ENCODE data around the gene TAGLN. TPM values are rescaled to one million over a fixed set of nuclear protein-coding genes. Genes with fewer than 3 reads are reported as not detected.

Gene TAGLN
- total and polyA plus RNA-seq, 9 of the 15 experiments (the other 6 are each of a cell fraction or from before 2014, with no cell fraction given): 0.21 to 4.9 (median 1.1) TPM

DNA sequence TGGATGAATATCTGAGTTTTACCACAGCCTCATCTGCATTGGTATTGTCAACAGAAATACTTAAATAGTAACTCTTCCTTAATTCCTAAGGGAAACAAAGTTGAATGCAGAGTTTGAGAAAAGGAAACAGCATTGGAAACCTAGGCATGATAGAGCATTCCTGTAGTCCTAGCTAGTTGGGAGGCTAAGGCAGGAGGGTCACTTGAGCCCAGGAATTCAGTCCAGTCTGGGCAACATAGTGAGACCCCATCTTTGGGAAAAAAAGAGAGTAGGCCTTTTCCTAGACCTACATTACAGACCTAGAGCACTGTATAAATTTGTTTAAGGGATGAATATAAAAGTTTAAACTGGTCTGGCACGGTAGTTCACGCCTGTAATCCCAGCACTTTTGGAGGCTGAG is 41.7 kb upstream of the TAGLN start:
- in situ Hi-C loops (cut with MboI): no loop called here
- no peak for ATAC-seq
- peaks cover 89% of the 10 kb centered on the region for H3K79me2 ChIP-seq (ENCODE audit: control insufficient read depth, insufficient read depth, low read length)
- ChIA-PET POLR2A (interaction anchor here (0.7 to 1.8 kb wide), 7 partner anchors 9 to 322 kb away, joined by 3 to 8 read pairs (median 6); partner anchors contain the start of gene PAFAH1B2), CTCF (ENCODE audit: low intra/inter-chr PET ratio) (no interaction called here)
- H4K20me1 ChIP-seq (replicated peaks; ENCODE audit: control insufficient read depth, insufficient read depth, low read length): peaks cover 3% of the 10 kb centered on the region; the same call in 1 of the 2 replicates
- peaks cover 6 to 7% of the 10 kb centered on the region in 2 experiments; a peak in 4 of 5 replicates for H3K4me1 ChIP-seq (replicated peaks in 1 of 2; ENCODE audit: control insufficient read depth in 2 of 2, insufficient read depth in 2 of 2, low read length in 2 of 2)
- no peak overlapping the region for H3K27ac ChIP-seq (ENCODE audit: extremely low read depth, low read depth, low read length)
- no peaks in the 10 kb centered on the region for H3K27me3 ChIP-seq (ENCODE audit: control insufficient read depth in 2 of 2, insufficient read depth in 2 of 2, low read length in 2 of 2)
- 81% methylated on average over 2 of the region's 2 CpGs for WGBS (ENCODE audit: insufficient coverage, low coverage, missing lambda C conversion rate)
- no peak for FAIRE-seq
- no peaks in the 10 kb centered on the region for H3K9me1 ChIP-seq (ENCODE audit: control insufficient read depth, insufficient read depth, low read length)
- TF ChIP-seq ZNF121 (CRISPR knock-in tag; conservative IDR thresholded peaks at IDR 0.05): peak; percentile 64
- no peak for TF ChIP-seq CBX3 (IDR thresholded peaks at IDR 0.05; ENCODE audit: borderline replicate concordance in 1 of 2, low read length in 2 of 2)
- no peaks in the 10 kb centered on the region for H3K9me3 ChIP-seq (replicated peaks; ENCODE audit: control insufficient read depth, insufficient read depth, low read depth, low read length)
- H2AFZ ChIP-seq (ENCODE audit: low read depth, low read length): no peak overlapping the region
- no TSS peak for BruUV-seq (replicated peaks)
- H3K36me3 ChIP-seq (ENCODE audit: control insufficient read depth, insufficient read depth, low read length): peaks cover 81% of the 10 kb centered on the region
- intact Hi-C loops (cut with micrococcal nuclease): no loop called here
- no peak overlapping the region for H3K4me3 ChIP-seq
- H3K9ac ChIP-seq (ENCODE audit: insufficient read depth in 1 of 2, low read depth in 2 of 2, low read length in 2 of 2): no peak overlapping the region
- H3K4me2 ChIP-seq (ENCODE audit: insufficient read depth, low read length): no peak overlapping the region
- no peak for DNase-seq (ENCODE audit: extremely low read depth in 1 of 4, low spot score in 3 of 4)

DNA sequence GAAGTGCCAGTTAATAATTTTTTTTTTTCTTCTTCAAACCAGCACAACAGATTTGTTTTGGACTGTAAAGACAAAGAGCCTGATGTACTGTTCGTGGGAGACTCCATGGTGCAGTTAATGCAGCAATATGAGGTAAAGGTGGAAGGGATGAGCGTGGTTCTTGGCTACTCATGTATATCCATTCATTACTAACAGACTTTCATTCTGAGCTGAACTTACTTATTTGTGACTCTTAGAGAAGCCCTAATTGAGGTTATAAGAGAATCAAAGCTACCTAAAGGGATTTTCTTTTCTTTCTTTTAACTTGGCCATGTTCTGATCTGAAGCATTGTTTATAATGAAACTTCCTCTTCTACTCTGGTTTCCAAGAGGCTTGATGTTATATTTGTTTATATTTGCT is 39.3 kb upstream of the TAGLN start:
- in situ Hi-C loops (cut with MboI): no loop called here
- no peak for TF ChIP-seq TRIM28 (IDR thresholded peaks at IDR 0.05)
- TF ChIP-seq, protein P1, sequence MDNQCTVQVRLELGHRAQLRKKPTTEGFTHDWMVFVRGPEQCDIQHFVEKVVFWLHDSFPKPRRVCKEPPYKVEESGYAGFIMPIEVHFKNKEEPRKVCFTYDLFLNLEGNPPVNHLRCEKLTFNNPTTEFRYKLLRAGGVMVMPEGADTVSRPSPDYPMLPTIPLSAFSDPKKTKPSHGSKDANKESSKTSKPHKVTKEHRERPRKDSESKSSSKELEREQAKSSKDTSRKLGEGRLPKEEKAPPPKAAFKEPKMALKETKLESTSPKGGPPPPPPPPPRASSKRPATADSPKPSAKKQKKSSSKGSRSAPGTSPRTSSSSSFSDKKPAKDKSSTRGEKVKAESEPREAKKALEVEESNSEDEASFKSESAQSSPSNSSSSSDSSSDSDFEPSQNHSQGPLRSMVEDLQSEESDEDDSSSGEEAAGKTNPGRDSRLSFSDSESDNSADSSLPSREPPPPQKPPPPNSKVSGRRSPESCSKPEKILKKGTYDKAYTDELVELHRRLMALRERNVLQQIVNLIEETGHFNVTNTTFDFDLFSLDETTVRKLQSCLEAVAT (IDR thresholded peaks at IDR 0.05): no peak
- no peak for TF ChIP-seq KDM5B (IDR thresholded peaks at IDR 0.05; ENCODE audit: insufficient replicate concordance, low read depth, low read length)
- TF ChIP-seq ETV6 (IDR thresholded peaks at IDR 0.05; ENCODE audit: borderline replicate concordance in 1 of 2, low read depth in 2 of 2, low read length in 1 of 2): no peak
- TF ChIP-seq ETV6 (CRISPR knock-in tag; IDR thresholded peaks at IDR 0.05; ENCODE audit: borderline replicate concordance): no peak
- no peak for TF ChIP-seq KLF10 (CRISPR knock-in tag; IDR thresholded peaks at IDR 0.05)
- TF ChIP-seq BRD9 (IDR thresholded peaks at IDR 0.05; ENCODE audit: low read depth, partially characterized antibody): no peak
- TF ChIP-seq, protein P2, sequence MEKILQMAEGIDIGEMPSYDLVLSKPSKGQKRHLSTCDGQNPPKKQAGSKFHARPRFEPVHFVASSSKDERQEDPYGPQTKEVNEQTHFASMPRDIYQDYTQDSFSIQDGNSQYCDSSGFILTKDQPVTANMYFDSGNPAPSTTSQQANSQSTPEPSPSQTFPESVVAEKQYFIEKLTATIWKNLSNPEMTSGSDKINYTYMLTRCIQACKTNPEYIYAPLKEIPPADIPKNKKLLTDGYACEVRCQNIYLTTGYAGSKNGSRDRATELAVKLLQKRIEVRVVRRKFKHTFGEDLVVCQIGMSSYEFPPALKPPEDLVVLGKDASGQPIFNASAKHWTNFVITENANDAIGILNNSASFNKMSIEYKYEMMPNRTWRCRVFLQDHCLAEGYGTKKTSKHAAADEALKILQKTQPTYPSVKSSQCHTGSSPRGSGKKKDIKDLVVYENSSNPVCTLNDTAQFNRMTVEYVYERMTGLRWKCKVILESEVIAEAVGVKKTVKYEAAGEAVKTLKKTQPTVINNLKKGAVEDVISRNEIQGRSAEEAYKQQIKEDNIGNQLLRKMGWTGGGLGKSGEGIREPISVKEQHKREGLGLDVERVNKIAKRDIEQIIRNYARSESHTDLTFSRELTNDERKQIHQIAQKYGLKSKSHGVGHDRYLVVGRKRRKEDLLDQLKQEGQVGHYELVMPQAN (IDR thresholded peaks at IDR 0.05; ENCODE audit: borderline replicate concordance): no peak
- TF ChIP-seq PCBP2 (IDR thresholded peaks at IDR 0.05; ENCODE audit: low read depth, low read length, poor library complexity, severe bottlenecking): no peak
- TF ChIP-seq TARDBP (IDR thresholded peaks at IDR 0.05): no peak
- TF ChIP-seq ARHGAP35 (IDR thresholded peaks at IDR 0.05; ENCODE audit: partially characterized antibody): no peak
- TF ChIP-seq TFAM (CRISPR knock-in tag; conservative IDR thresholded peaks at IDR 0.05): no peak

More for the DNA sequence above, 39.3 kb upstream of the TAGLN start:
- peak; percentile 43 for ATAC-seq
- no peak overlapping the region for H3K4me3 ChIP-seq
- H3K4me2 ChIP-seq (ENCODE audit: insufficient read depth, low read length): no peak overlapping the region
- CTCF ChIA-PET (ENCODE audit: low intra/inter-chr PET ratio): no interaction called here
- no peak for DNase-seq (ENCODE audit: extremely low read depth in 1 of 4, low spot score in 3 of 4)
- no TSS peak for BruUV-seq (replicated peaks)
- H3K27me3 ChIP-seq (ENCODE audit: control insufficient read depth in 2 of 2, insufficient read depth in 2 of 2, low read length in 2 of 2): no peaks in the 10 kb centered on the region
- intact Hi-C loops (cut with micrococcal nuclease): no loop called here
- no peak overlapping the region for H3K9ac ChIP-seq (ENCODE audit: insufficient read depth in 1 of 2, low read depth in 2 of 2, low read length in 2 of 2)
- WGBS (ENCODE audit: insufficient coverage, low coverage, missing lambda C conversion rate): 59% methylated on average over 2 of the region's 2 CpGs
- H3K27ac ChIP-seq (ENCODE audit: extremely low read depth, low read depth, low read length): no peak overlapping the region
- H4K20me1 ChIP-seq (replicated peaks; ENCODE audit: control insufficient read depth, insufficient read depth, low read length): peaks cover 3% of the 10 kb centered on the region; the same call in 1 of the 2 replicates
- H2AFZ ChIP-seq (ENCODE audit: low read depth, low read length): no peak overlapping the region
- FAIRE-seq: no peak
- POLR2A ChIA-PET: interaction anchor here (0.6 to 3.6 kb wide), 5 partner anchors 8 to 61 kb away, joined by 3 to 27 read pairs (median 6); partner anchors contain the start of gene PAFAH1B2
- peaks cover 6 to 7% of the 10 kb centered on the region in 2 experiments; a peak in 4 of 5 replicates for H3K4me1 ChIP-seq (replicated peaks in 1 of 2; ENCODE audit: control insufficient read depth in 2 of 2, insufficient read depth in 2 of 2, low read length in 2 of 2)
- no peaks in the 10 kb centered on the region for H3K9me1 ChIP-seq (ENCODE audit: control insufficient read depth, insufficient read depth, low read length)
- H3K79me2 ChIP-seq (ENCODE audit: control insufficient read depth, insufficient read depth, low read length): peaks cover 67% of the 10 kb centered on the region
- no peaks in the 10 kb centered on the region for H3K9me3 ChIP-seq (replicated peaks; ENCODE audit: control insufficient read depth, insufficient read depth, low read depth, low read length)
- peaks cover 82% of the 10 kb centered on the region for H3K36me3 ChIP-seq (ENCODE audit: control insufficient read depth, insufficient read depth, low read length)

All from K562 (cell line).